IgD-negative memory B cell (primary cell): ENCODE results near the gene ANKZF1. TPM values are rescaled to one million over a fixed set of nuclear protein-coding genes. Genes with fewer than 3 reads are reported as not detected.
A peak's percentile ranks its signal among the peaks of the same experiment; 100 is the strongest.
"Not testable (repeated sequence)": the region's sequence is repeated elsewhere in the genome, so short reads cannot be mapped to it uniquely, and the experiment has no call there.

Experiments used
- H3K27ac Mint-ChIP-seq, 3 donors: one replicate each; pipeline ENCODE4 v1.8.0; 2020 to 2022; ENCODE audit warnings: mild to moderate bottlenecking in 3 of 3, mixed read lengths in 3 of 3, moderate library complexity in 1 of 3
- H3K27me3 Mint-ChIP-seq: one replicate; pipeline ENCODE4 v1.8.0; 2021; ENCODE audit warnings: mixed read lengths
- H3K36me3 Mint-ChIP-seq: one replicate; pipeline ENCODE4 v1.8.0; 2020; ENCODE audit warnings: mild to moderate bottlenecking, mixed read lengths
- H3K4me1 Mint-ChIP-seq, 3 donors: one replicate each; pipeline ENCODE4 v1.8.0; 2020 to 2022; ENCODE audit warnings: mixed read lengths in 3 of 3, mild to moderate bottlenecking in 1 of 3
- H3K4me3 Mint-ChIP-seq, 4 donors: one replicate each; pipeline ENCODE4 v1.8.0; 2020 to 2022; ENCODE audit warnings: mild to moderate bottlenecking in 4 of 4, mixed read lengths in 4 of 4, moderate library complexity in 3 of 4
- H3K9me3 Mint-ChIP-seq, 3 donors: one replicate each; pipeline ENCODE4 v1.8.0; 2020 to 2021; ENCODE audit warnings: mixed read lengths in 3 of 3, mild to moderate bottlenecking in 1 of 3
- polyA plus RNA-seq: library from polyadenylated mRNA; unstranded; fragments of 300-500 nt; fragmentation: Illumina TruSeq; gene quantifications from one replicate; pipeline ENCODE4 v1.2.3, GENCODE V29; 2021

The ANKZF1 gene
- polyA plus RNA-seq, 1 donor from 2014 or later: 31.1 TPM

DNA sequence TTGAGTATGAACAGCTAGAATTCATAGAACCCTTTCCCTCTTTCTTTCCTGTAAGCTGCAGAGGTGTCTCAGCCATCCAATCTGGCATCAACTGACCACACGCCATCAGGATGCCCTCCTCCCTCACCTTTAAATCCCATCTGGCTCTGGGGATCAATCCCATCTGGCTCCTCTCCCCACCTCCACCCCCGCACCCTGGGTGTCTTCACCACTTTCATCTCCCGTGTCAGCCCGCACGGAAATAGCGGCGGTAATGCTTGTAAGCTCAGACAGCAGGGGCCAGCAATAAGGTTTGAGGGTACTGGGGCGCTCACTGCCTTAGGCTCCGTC, 22.9 kb downstream of the ANKZF1 start:
- Mint-ChIP-seq H3K4me3 (peak overlapping the region; percentile 84 to 97 (median 95)), H3K27ac (peak overlapping the region; percentile 88 to 94 (median 88)), H3K36me3 (peaks cover 7% of the 10 kb centered on the region), H3K4me1 (peaks cover 39 to 56% (median 47%) of the 10 kb centered on the region in 3 donors), H3K27me3 (no peaks in the 10 kb centered on the region), H3K9me3 (no peaks in the 10 kb centered on the region)

- no peaks in the 10 kb centered on the region for H3K9me3 Mint-ChIP-seq
- H3K27ac Mint-ChIP-seq: peak within 1 kb of the TSS; percentile 88 to 99 (median 88)
- peaks cover 33 to 50% (median 43%) of the 10 kb centered on the region in 3 donors for H3K4me1 Mint-ChIP-seq
- H3K27me3 Mint-ChIP-seq: no peaks in the 10 kb centered on the region
- peak within 1 kb of the TSS; percentile 84 to 97 (median 95) for H3K4me3 Mint-ChIP-seq
- H3K36me3 Mint-ChIP-seq: peaks cover 6% of the 10 kb centered on the region
Measured at GRCh38 chr2:219252900-219253752, 23.5 kb downstream of the ANKZF1 start, which contains the start of gene TUBA4B. TSS of gene TUBA4B (plus strand) at chr2:219253243. CDS start at chr2:219253408, 165 bp downstream.

- Mint-ChIP-seq H3K4me3 (peak within 1 kb of the TSS; percentile 84 to 97 (median 95)), H3K9me3 (no peaks in the 10 kb centered on the region), H3K36me3 (peaks cover 6% of the 10 kb centered on the region), H3K4me1 (peaks cover 29 to 42% (median 36%) of the 10 kb centered on the region in 3 donors), H3K27me3 (no peaks in the 10 kb centered on the region), H3K27ac (peak within 1 kb of the TSS; percentile 88 to 99 (median 88))
Measured at GRCh38 chr2:219253753-219254589, 24.4 kb downstream of the ANKZF1 start, which contains the start of gene TUBA4A. TSS of gene TUBA4A (minus strand) at chr2:219253918. CDS start at chr2:219253858, 60 bp downstream.

DNA sequence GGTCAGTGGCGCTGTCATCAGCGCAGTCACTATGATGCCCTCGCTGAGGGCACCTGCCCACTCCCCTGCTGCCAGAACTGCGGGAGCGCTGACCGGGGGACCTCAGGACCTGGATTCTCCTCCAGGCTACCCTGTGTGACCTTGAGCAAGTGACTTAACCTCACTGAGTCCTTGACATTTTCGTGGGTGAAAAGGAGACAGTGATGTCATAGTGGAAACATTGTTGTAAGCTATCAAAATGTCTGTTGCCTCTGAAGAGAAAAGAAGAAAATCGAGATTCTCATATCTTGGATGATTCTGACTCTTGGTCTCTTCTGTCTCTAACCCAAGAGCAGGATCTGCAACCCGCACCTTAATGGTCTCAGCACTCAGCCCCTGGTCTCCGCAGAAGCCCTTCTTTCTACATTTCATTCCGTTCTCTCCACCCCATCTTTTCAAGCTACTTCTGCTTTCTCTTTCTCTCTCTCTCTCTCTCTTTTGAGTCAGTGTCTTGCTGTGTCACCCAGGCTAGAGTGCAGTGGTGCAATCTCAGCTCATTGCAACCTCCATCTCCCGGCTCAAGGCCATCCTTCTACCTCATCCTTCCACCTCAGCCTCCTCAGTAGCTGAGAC, 25.1 kb downstream of the ANKZF1 start:
- peaks cover 22 to 36% (median 29%) of the 10 kb centered on the region in 3 donors for H3K4me1 Mint-ChIP-seq
- H3K27ac Mint-ChIP-seq: peak overlapping the region; percentile 88 to 99 (median 88)
- peaks cover 6% of the 10 kb centered on the region for H3K36me3 Mint-ChIP-seq
- H3K4me3 Mint-ChIP-seq: peak overlapping the region; percentile 84 to 97 (median 95)
- no peaks in the 10 kb centered on the region for H3K9me3 Mint-ChIP-seq
- no peaks in the 10 kb centered on the region for H3K27me3 Mint-ChIP-seq

DNA sequence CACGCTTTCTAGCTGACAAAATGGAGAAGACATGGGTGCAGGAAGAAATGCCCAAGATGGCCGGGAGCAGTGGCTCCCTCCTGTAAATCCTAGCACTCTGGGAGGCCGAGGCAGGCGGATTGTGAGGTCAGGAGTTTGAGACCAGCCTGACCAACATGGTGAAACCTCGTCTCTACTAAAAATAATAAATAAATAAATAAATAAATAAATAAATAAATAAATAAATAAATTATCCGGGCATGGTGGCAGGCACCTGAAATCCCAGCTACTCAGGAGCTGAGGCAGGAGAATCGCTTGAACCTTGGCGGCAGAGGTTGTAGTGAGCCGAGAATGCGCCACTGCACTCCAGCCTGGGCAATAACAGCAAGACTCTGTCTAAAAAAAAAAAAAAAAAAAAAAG, 29.3 kb downstream of the ANKZF1 start:
- H3K36me3 Mint-ChIP-seq, H3K4me1 Mint-ChIP-seq, H3K27me3 Mint-ChIP-seq, H3K9me3 Mint-ChIP-seq, H3K4me3 Mint-ChIP-seq: not testable (repeated sequence)
- H3K27ac Mint-ChIP-seq: peak overlapping the region in 1 of 3 donors; percentile 39

GRCh38 chr2:219261024-219261855, 31.6 kb downstream of the ANKZF1 start:
- no peaks in the 10 kb centered on the region for H3K9me3 Mint-ChIP-seq
- peak overlapping the region in 1 of 3 donors; percentile 40 for H3K27ac Mint-ChIP-seq
- peak overlapping the region in 1 of 4 donors; percentile 40 for H3K4me3 Mint-ChIP-seq
- H3K36me3 Mint-ChIP-seq: peaks cover 2% of the 10 kb centered on the region
- H3K27me3 Mint-ChIP-seq: no peaks in the 10 kb centered on the region
- H3K4me1 Mint-ChIP-seq: peaks cover 0 to 4% (median 0%) of the 10 kb centered on the region in 3 donors

- H3K36me3 Mint-ChIP-seq: peaks cover 2% of the 10 kb centered on the region
- no peak overlapping the region for H3K27ac Mint-ChIP-seq
- no peak overlapping the region for H3K4me3 Mint-ChIP-seq
- H3K4me1 Mint-ChIP-seq: peaks cover 0 to 4% (median 0%) of the 10 kb centered on the region in 3 donors
- H3K9me3 Mint-ChIP-seq: no peaks in the 10 kb centered on the region
- H3K27me3 Mint-ChIP-seq: no peaks in the 10 kb centered on the region
Measured at GRCh38 chr2:219266232-219266631, 36.6 kb downstream of the ANKZF1 start.

DNA sequence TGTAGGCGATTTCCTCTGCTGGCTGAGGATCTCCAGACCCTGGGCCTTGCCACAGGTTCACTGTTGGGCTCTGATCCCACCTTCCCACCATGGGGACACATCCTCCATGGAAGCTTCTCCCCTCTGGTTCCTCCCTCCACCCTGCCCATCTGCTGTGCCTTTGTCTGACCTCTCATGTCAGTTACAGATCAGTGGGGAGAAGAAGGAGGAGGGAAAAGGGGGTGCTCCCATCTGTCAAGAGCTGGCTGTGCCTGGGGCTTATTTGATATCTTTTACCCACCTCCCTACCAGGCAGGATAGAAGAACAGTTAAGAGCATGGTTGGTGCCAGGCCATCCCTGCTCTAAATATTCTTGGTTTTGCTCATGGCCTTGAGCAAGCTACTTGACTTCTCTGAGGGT, 37.3 kb downstream of the ANKZF1 start:
- H3K4me3 Mint-ChIP-seq: no peak overlapping the region
- no peaks in the 10 kb centered on the region for H3K9me3 Mint-ChIP-seq
- peaks cover 0 to 4% (median 1%) of the 10 kb centered on the region in 3 donors for H3K4me1 Mint-ChIP-seq
- H3K36me3 Mint-ChIP-seq: peaks cover 4% of the 10 kb centered on the region
- no peak overlapping the region for H3K27ac Mint-ChIP-seq
- H3K27me3 Mint-ChIP-seq: no peaks in the 10 kb centered on the region

DNA sequence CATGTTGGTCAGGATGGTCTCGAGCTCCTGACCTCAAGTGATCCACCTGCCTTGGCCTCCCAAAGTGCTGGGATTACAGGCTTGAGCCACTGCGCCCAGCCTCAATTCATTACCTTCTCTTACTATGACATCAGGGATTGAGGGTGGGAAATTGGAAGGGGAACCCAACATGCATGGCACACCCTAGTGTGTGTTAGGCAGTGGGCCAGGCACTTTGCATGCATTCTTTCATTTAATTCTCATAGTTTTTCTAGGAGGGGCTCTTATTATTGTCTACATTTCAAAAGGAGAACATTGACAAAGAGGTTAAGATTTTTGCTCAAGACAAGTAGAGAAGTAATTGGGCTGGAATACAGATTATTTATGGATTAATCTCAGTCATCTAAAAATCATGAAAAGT, 38.7 kb downstream of the ANKZF1 start:
- H3K36me3 Mint-ChIP-seq: peaks cover 2% of the 10 kb centered on the region
- no peak overlapping the region for H3K4me3 Mint-ChIP-seq
- H3K9me3 Mint-ChIP-seq: no peaks in the 10 kb centered on the region
- H3K27me3 Mint-ChIP-seq: no peaks in the 10 kb centered on the region
- peaks cover 0 to 4% (median 1%) of the 10 kb centered on the region in 3 donors for H3K4me1 Mint-ChIP-seq
- no peak overlapping the region for H3K27ac Mint-ChIP-seq

GRCh38 chr2:219269362-219270054, 39.9 kb downstream of the ANKZF1 start:
- Mint-ChIP-seq H3K36me3 (peaks cover 5% of the 10 kb centered on the region), H3K27me3 (no peaks in the 10 kb centered on the region), H3K9me3 (no peaks in the 10 kb centered on the region), H3K4me3 (no peak overlapping the region), H3K4me1 (peaks cover 0 to 7% (median 7%) of the 10 kb centered on the region in 3 donors), H3K27ac (no peak overlapping the region)

DNA sequence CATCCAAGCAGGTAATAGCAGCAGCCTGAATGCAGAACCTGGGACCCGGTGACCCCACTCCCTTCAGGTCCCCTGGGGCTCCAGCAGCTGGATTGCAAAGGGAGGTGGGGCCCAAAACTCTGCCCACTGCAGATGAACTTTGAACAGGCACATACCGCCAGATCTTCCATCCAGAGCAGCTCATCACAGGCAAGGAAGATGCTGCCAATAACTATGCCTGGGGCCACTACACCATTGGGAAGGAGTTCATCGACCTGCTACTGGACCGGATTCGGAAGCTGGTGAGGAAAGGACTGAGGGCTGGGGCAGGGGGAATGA, 40.4 kb downstream of the ANKZF1 start:
- H3K27me3 Mint-ChIP-seq: no peaks in the 10 kb centered on the region
- H3K27ac Mint-ChIP-seq: no peak overlapping the region
- H3K4me3 Mint-ChIP-seq: no peak overlapping the region
- peaks cover 0 to 11% (median 11%) of the 10 kb centered on the region in 3 donors for H3K4me1 Mint-ChIP-seq
- H3K36me3 Mint-ChIP-seq: peaks cover 9% of the 10 kb centered on the region
- no peaks in the 10 kb centered on the region for H3K9me3 Mint-ChIP-seq

DNA sequence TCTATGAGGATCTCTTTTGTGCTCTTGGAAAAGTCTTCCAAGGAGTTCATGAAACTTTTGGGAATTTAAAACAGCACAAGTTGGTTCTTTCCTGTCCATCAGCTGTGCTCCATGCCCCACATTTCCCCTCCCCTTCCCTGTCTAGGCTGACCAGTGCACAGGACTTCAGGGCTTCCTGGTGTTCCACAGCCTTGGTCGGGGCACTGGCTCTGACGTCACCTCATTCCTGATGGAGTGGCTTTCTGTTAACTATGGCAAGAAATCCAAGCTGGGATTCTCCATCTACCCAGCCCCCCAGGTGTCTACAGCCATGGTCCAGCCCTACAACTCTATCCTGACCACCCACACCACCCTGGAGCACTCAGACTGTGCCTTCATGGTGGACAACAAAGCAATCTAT, 41.4 kb downstream of the ANKZF1 start:
- Mint-ChIP-seq H3K27ac (no peak overlapping the region), H3K27me3 (no peaks in the 10 kb centered on the region), H3K4me1 (peaks cover 0 to 14% (median 13%) of the 10 kb centered on the region in 3 donors)

GRCh38 chr2:219272356-219272755, 42.8 kb downstream of the ANKZF1 start:
- Mint-ChIP-seq H3K9me3 (no peaks in the 10 kb centered on the region), H3K27ac (no peak overlapping the region), H3K36me3 (peaks cover 9% of the 10 kb centered on the region), H3K4me1 (peaks cover 5 to 20% (median 19%) of the 10 kb centered on the region in 3 donors), H3K27me3 (no peaks in the 10 kb centered on the region), H3K4me3 (no peak overlapping the region)

More for the DNA sequence above, 41.4 kb downstream of the ANKZF1 start:
- Mint-ChIP-seq H3K4me3 (no peak overlapping the region), H3K9me3 (no peaks in the 10 kb centered on the region), H3K36me3 (peaks cover 9% of the 10 kb centered on the region)

- H3K4me1 Mint-ChIP-seq: peaks cover 11 to 27% (median 24%) of the 10 kb centered on the region in 3 donors
- peaks cover 9% of the 10 kb centered on the region for H3K36me3 Mint-ChIP-seq
- H3K27ac Mint-ChIP-seq: no peak overlapping the region
- no peaks in the 10 kb centered on the region for H3K9me3 Mint-ChIP-seq
- H3K4me3 Mint-ChIP-seq: no peak overlapping the region
- no peaks in the 10 kb centered on the region for H3K27me3 Mint-ChIP-seq
Measured at GRCh38 chr2:219272995-219273394, 43.4 kb downstream of the ANKZF1 start.
